Measurements from ENCODE around the gene DYNLT4. TPM values are rescaled to one million over a fixed set of nuclear protein-coding genes. Genes with fewer than 3 reads are reported as not detected.

DYNLT4 gene, protein sequence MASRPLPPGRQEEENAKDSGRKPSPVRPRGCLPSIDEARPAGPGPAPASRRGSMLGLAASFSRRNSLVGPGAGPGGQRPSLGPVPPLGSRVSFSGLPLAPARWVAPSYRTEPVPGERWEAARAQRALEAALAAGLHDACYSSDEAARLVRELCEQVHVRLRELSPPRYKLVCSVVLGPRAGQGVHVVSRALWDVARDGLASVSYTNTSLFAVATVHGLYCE
- not detected in 2 replicates for total RNA-seq

DNA sequence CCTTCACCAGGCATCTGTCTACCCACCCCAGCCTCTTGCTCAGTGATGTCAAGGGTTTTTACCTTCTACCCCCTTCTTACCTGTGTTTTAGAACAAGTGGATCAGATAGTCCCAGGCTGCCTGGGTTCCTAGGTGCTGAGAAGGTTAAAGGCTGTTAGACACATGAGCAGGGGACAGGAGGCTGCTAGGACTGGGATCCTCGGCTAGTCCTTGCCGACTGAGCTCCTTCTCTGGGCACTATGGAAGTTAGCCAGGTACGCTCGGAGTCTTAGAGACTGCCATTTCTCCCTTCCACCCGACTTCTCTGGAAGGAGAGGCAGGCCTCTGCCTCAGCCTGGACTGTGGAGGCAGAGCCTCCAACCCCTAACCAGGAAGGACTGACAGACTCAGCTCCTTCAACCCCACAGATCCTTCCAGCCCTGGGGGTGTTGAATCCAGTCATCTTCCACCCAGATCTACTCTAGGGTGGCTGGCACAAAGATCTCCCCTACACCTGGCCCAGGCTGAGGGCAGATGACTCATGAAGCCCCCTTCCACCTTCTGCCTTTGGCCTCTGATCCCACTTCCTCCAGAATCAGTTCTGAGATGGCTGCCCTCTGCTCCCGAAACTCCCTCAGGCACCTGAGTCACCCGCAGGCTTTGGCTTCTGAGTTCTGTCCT is at the start of gene DYNLT4:
Gene DYNLT4, minus strand, starts transcription at position 648 of the 660 bp plus-strand sequence. CDS start 683 bp downstream, outside the sequence.

DNA sequence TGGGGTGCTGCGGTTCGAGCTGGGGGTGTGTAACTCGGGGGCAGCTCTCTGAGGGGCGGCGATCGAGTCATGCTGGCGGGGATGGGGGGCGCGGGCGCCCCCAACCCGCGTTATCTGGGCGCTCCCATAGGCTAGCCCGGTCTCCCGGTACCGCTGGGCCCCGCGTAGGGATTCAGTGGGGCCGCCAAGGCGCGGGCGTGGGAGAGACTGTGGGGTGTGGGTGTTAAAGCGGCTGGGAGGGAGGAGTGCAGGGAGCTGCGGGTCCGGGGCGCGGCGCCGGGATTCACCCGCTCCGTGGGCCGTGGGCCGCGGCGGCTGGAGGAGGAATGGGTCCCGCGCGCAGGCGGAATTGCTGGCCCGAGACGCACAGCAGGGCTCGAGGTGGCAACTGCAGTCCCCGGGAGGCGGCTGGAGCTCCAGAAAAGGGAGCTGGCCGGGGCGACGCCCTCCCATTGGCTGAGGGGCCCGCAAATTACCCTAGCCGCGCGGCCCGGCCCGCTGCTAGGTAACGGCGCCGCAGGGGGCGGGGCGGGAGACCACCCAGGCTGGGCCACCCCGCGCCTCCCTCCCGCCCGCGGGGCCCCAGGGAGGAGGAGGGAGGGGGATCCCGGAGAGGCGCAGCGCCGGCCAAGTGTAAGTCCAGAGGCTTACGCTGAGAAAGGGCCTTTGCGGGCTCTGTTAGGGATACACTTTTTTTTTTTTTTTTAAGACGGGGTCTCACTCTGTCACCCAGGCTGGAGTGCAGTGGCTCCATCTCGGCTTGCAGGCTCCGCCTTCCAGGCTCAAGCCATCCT is 35.9 kb upstream of the DYNLT4 start, which contains the start of gene PTCH2:
Gene PTCH2, minus strand, starts transcription at position 392 of the 794 bp plus-strand sequence. Its CDS starts 321 bp downstream, at position 71.

DNA sequence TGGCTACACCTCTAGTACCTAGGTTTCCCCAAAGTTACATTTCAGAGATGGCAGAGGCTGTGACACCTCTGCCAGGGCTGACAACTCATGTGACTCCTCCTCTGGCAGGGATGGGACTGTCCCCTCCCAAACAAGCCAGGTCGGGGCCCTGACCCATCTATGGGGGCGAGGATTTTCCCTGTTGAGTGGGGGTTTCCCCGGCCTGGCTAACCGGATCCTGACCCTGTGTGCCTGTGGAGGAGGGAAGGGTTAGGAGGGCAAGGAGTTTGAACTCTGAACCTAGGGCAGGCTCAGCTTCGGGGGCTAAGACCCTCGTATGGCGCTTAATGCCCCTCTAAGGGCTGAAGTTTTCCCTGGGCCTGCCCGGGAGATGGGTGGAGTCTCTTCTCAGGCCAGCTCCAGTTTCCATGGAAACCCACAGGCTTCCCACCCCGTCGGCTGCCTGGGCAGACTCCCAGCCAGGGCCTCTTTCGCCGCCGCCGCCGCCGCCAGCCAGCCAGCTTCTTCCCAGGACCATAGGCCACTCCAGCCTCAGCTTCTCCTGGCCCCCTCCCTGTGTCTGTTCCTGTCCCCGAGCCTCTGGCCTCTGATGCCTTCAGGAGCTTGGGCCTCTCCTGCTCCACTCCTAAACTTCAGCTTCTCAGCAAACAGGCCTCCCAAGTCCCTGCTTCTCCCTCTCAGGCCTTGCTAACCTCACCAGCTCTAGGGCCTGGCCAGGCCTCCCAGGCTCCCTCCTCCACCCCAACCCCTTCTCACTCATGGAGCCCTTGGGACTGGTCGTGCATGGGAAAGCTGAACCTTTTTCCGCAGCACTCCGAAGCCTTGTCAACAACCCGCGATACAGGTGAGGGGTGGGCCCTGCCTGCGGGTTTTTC is 1.1 kb upstream of the DYNLT4 start, which contains the start of gene BTBD19:
Gene BTBD19, plus strand, starts transcription at position 461 of the 875 bp plus-strand sequence. Its CDS starts 298 bp downstream, at position 759.

DNA sequence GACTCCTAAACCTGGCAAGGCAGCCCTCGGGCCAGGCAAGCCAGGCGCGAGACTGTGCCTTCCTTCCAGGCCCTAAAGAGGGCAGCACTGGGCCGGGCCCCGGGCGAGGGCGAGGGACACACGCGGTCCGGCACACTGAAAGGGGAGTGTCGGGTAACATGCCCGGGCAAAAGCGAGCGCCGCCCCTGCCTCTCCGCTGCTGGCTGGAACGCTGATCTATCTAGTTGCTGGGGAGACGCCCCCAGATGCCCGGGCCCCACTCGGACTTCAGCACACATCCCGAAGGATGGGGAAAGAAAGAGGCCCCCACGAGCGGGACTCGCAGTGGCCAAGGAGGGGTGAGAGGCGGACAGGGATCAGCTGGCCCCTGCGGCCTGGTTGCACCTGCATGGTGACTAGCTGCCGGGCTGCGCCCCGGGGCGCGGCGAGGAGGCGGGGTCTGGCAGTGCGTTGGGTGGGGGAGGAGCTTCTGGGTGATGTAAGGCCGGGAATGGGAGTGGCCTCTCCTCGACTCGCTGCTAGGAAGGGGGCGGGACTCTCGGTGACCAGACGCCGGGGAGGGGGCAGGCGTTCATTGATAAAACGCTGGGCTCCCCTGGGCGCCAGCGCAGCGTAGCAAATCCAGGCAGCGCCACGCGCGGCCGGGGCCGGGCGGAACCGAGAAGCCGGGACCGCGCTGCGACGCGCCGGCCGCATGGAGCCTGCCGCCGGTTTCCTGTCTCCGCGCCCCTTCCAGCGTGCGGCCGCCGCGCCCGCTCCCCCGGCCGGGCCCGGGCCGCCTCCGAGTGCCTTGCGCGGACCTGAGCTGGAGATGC is 7.2 kb downstream of the DYNLT4 start, which contains the start of gene PLK3:
Gene PLK3, plus strand, starts transcription at position 608 of the 815 bp plus-strand sequence. Its CDS starts 87 bp downstream, at position 695.

DNA sequence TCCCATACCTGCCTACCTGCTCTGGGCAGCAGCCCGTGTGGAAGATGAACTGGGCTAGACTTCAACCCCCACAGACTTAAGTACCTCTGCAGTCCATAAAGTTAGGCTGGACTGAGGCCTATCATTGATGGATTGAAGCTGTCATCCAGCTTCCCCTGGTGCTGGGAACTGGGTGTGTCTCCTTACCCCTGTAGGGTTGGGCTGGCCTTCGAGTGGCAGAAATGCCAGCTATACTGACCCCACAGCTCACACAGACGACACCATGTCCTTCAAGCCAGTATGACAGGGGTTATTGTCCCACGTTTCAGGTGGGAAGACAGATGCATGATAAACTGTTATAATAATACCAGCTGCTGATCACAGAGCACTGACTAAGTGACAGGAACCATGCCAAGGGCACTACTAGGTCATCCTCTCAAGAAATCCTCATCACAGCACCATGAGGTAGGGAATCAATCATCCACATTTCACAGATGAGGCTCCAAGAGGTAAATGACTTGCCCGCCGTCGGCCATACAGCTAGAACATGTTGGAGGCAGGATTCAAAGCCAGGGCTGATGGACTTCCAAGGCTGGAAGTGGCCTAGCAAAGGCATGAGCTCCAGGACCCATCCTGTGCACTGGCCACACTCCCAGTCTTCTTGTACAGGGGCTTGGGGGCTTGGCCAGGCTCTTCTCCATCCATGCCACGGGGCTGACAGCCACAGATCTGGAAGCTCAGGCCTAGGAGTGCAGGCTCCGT is 18.9 kb downstream of the DYNLT4 start, which contains the start of gene BEST4:
Gene BEST4, minus strand, starts transcription at position 51 of the 741 bp plus-strand sequence. CDS start 465 bp downstream, outside the sequence.

DNA sequence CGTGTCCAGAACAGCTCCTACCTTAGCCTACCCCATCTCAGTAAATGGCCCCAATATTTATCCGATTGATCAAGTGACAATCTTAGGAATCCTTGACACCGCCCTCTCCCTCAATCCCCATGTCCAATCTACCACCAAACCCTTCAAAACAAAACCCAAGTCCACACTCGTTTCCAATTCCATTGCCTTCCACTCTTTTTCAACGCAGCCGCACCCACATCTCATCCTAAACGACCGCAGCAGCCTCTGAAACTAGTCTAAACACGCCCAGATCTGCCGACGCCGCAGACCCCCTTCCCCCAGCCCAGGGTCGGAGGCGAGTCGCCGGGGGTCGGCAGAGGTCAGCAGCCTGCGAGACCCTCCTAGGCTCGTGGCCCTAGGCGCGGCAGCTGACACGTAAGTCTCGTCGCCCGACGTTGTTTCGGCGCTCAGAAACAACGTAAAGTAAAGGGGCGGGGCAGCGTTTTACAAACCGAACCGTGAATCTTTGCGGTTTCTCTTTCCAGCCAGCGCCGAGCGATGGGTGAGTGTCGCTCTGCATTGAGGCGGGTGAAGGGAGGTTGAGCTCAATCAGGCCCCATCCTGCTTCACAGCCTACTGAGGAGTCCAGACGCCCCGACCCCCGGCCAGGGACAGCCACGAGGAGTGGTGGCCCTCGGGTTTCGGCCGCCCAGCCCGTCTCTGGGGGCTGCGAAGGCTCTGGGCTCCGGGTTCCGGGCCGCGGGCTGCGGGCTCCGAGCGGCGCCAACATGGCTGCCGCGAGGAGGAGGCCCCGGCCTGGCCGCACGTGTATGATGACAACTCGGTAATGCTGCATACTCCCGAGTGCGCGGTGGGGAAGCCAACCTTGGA is 31.8 kb downstream of the DYNLT4 start, which contains the start of gene RPS8:
Gene RPS8, plus strand, starts transcription at position 463 of the 852 bp plus-strand sequence. Its CDS starts 57 bp downstream, at position 520.

Other genes starting within 250 kb of the DYNLT4 start
- 9.1 and 9.3 TPM in 2 replicates for gene TMEM53, start 132.9 kb downstream of the DYNLT4 start, total RNA-seq
- 0.11 and 0.87 TPM in 2 replicates for gene ARMH1, start 132.6 kb downstream of the DYNLT4 start, total RNA-seq
- gene RNU5D-1, start 76.2 kb downstream of the DYNLT4 start, total RNA-seq = not detected in 2 replicates
- 21.6 and 87.8 TPM in 2 replicates for gene KIF2C, start 67.5 kb downstream of the DYNLT4 start, total RNA-seq
- 1,812 and 2,006 TPM in 2 replicates for gene RPS8, start 31.8 kb downstream of the DYNLT4 start, total RNA-seq
- gene BEST4, start 19.2 kb downstream of the DYNLT4 start, total RNA-seq = 0.11 TPM in 1 of 2 replicates, not detected in the other
- 39.4 and 43.7 TPM in 2 replicates for gene PLK3, start 7.0 kb downstream of the DYNLT4 start, total RNA-seq
- 5.4 and 12.0 TPM in 2 replicates for gene BTBD19, start 1.2 kb upstream of the DYNLT4 start, total RNA-seq
- gene PTCH2, start 35.9 kb upstream of the DYNLT4 start, total RNA-seq = 0.12 and 0.22 TPM in 2 replicates
- gene EIF2B3, start 179.2 kb upstream of the DYNLT4 start, total RNA-seq = 48.0 and 73.4 TPM in 2 replicates
- 21.0 and 21.5 TPM in 2 replicates for gene HECTD3, start 204.0 kb upstream of the DYNLT4 start, total RNA-seq
- 133 and 181 TPM in 2 replicates for gene UROD, start 204.9 kb upstream of the DYNLT4 start, total RNA-seq